Memory B cell (primary cell): ENCODE measurements around the gene EPHA4.

ENCODE experiments used
- ATAC-seq: fragments of 150-1000 bp; cut with Tn5 transposase; 2 replicates; pipeline ENCODE4 v1.10.0; 2021; ENCODE audit warnings: low read depth, mild to moderate bottlenecking, moderate library complexity
- DNase-seq, 2 donors: peaks; one replicate each; pipeline ENCODE4 v3.0.0; 2022; ENCODE audit warnings: low spot score in 2 of 2
- H3K27ac Mint-ChIP-seq: one replicate; pipeline ENCODE4 v1.8.0; 2022; ENCODE audit warnings: mild to moderate bottlenecking, moderate library complexity, mixed read lengths
- H3K27me3 Mint-ChIP-seq: one replicate; pipeline ENCODE4 v1.8.0; 2022; ENCODE audit warnings: mixed read lengths
- H3K36me3 Mint-ChIP-seq: one replicate; pipeline ENCODE4 v1.8.0; 2022; ENCODE audit warnings: mild to moderate bottlenecking, mixed read lengths
- H3K4me1 Mint-ChIP-seq: one replicate; pipeline ENCODE4 v1.8.0; 2022; ENCODE audit warnings: mixed read lengths
- H3K4me3 Mint-ChIP-seq: one replicate; pipeline ENCODE4 v1.8.0; 2022; ENCODE audit warnings: mild to moderate bottlenecking, moderate library complexity, mixed read lengths
- H3K9me3 Mint-ChIP-seq: one replicate; pipeline ENCODE4 v1.8.0; 2022; ENCODE audit warnings: mixed read lengths

The EPHA4 gene

DNA sequence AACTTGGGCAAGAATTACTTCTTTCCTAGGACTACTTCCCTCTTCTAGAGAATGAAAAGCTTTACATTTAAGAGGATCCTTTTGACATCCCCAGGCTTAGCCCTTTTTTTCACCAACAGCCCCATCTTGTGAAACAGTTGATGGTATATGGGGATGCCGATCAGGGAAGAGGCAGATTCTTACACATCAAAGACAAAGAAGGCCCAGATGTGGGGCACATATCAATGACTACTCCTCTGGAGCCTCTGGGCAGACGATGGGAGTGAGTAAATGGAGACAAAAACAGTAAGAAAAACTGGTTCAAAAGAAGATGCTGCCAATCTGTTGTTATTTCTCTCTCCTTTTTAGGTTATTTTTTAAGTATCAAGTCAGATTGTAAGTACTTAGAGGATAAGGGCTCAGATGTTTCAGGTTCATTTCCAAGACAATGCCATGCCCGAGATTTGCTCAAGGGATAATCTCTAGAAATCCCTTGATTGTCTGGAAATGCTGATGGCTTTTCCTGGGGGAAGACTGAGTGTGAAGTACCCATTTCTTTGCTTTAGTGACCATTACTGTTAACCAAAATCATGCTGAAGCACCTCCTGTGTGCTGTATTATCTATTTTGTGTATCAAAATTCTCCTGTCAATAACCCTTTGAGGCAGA lies 117.5 kb downstream of the EPHA4 start:
- no peak for ATAC-seq
- DNase-seq, result no peak
- Mint-ChIP-seq H3K4me3 (no peak overlapping the region), H3K27me3 (no peaks in the 10 kb centered on the region), H3K4me1 (peaks cover 8% of the 10 kb centered on the region), H3K9me3 (no peaks in the 10 kb centered on the region), H3K36me3 (peaks cover 8% of the 10 kb centered on the region), H3K27ac (no peak overlapping the region)

GRCh38 chr2:221451862-221452788 lies 120.0 kb downstream of the EPHA4 start:
- Mint-ChIP-seq H3K27ac (no peak overlapping the region), H3K36me3 (peaks cover 5% of the 10 kb centered on the region), H3K4me3 (no peak overlapping the region), H3K27me3 (no peaks in the 10 kb centered on the region), H3K9me3 (no peaks in the 10 kb centered on the region), H3K4me1 (peaks cover 12% of the 10 kb centered on the region)
- ATAC-seq, result no peak
- DNase-seq, result no peak

GRCh38 chr2:221450280-221450679 lies 121.8 kb downstream of the EPHA4 start:
- H3K27ac Mint-ChIP-seq, result no peak overlapping the region
- no peaks in the 10 kb centered on the region for H3K27me3 Mint-ChIP-seq
- no peak for ATAC-seq
- H3K4me3 Mint-ChIP-seq, result no peak overlapping the region
- H3K4me1 Mint-ChIP-seq, result peaks cover 10% of the 10 kb centered on the region
- DNase-seq, result no peak
- H3K9me3 Mint-ChIP-seq, result no peaks in the 10 kb centered on the region
- peaks cover 4% of the 10 kb centered on the region for H3K36me3 Mint-ChIP-seq

DNA sequence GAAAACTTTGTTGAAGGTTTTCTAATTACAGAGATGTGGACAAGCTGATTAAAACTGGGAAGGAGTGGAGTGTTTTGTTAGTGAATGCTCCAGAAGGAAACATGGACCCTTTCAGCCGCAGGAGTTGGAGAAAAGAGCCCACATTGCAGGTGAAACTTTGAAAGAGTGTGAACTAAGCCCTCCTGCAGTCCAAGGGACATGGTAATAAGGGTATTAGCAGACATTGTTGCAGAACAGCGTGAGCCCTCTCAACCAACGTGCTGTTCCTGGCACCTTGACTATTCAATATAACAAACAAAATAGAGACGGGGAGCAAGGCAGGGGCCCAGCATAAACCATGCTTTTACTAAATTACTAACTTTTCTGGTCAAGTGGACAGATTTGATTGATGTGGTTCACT lies 122.7 kb downstream of the EPHA4 start:
- ATAC-seq (no peak), DNase-seq (no peak)
- Mint-ChIP-seq H3K36me3 (peaks cover 3% of the 10 kb centered on the region), H3K27me3 (no peaks in the 10 kb centered on the region), H3K4me3 (no peak overlapping the region), H3K27ac (no peak overlapping the region), H3K9me3 (no peaks in the 10 kb centered on the region), H3K4me1 (peaks cover 10% of the 10 kb centered on the region)

DNA sequence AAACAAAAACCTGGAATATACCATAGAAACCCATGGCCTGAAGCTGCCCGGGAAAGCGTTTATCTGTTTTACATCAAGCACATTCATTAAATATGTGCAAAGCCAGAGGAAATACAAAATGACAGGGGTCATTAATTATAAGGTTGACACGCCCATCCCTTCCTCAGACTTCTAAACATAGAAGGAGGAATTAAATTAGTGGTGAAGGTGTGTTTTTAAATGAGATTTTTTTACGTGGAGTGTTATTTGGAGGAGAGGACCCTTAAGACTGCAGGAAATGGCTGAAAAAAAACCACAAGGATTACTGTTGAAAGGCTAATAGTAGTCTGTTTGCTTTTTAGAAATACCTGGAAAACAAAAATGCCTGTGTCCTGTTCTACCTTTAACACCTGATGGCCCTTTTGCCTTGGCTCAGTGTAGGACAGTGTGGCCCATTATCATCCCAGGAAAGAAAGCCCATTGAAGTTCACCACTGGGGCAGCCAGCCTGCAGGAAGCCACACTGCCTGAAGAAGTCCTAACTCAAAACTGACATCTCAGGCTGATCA lies 123.2 kb downstream of the EPHA4 start:
- no peak for DNase-seq
- H3K4me1 Mint-ChIP-seq, result peaks cover 10% of the 10 kb centered on the region

DNA sequence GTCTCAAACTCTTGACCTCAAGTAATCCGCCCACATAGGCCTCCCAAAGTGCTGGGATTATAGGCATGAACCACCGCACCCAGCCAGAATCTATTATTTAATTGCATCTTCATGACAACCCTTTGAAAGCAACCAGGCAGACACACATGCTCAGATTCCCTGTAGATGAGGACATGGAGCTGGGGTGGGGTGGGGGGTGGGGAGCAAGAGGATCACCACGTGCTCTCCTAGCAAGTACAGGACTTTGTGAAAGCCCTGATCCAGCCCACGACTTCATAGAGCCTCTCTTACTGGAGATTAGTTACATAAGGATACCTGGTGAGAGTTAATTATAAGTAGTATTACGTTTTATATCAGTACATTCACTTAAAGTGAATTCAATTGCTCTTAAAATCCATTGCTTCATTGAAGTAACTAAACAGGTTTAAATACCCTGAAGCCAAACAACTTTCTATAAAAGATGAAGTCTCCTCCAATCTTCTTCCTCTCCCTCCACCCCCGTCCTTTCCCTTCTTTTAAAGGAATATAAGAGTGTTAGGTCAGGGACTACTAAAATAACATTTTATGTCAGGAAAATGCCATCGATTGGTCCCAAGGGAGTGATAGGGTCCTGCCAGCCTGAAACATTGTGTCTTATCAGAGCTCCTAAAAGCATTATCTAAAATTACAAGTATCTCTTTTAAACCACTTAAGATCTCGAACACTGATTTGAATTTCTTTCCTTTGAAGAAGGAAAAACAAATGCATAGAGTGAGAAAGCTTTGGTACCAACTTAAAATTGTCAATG lies 123.9 kb downstream of the EPHA4 start:
- H3K27me3 Mint-ChIP-seq, result no peaks in the 10 kb centered on the region
- H3K9me3 Mint-ChIP-seq, result no peaks in the 10 kb centered on the region
- DNase-seq, result no peak
- peaks cover 2% of the 10 kb centered on the region for H3K36me3 Mint-ChIP-seq
- H3K27ac Mint-ChIP-seq, result no peak overlapping the region
- no peak overlapping the region for H3K4me3 Mint-ChIP-seq
- no peak for ATAC-seq
- H3K4me1 Mint-ChIP-seq, result peaks cover 10% of the 10 kb centered on the region

More for the DNA sequence above, 123.2 kb downstream of the EPHA4 start:
- H3K9me3 Mint-ChIP-seq, result no peaks in the 10 kb centered on the region
- no peak overlapping the region for H3K4me3 Mint-ChIP-seq
- H3K27ac Mint-ChIP-seq, result no peak overlapping the region
- peaks cover 2% of the 10 kb centered on the region for H3K36me3 Mint-ChIP-seq
- H3K27me3 Mint-ChIP-seq, result no peaks in the 10 kb centered on the region
- no peak for ATAC-seq

DNA sequence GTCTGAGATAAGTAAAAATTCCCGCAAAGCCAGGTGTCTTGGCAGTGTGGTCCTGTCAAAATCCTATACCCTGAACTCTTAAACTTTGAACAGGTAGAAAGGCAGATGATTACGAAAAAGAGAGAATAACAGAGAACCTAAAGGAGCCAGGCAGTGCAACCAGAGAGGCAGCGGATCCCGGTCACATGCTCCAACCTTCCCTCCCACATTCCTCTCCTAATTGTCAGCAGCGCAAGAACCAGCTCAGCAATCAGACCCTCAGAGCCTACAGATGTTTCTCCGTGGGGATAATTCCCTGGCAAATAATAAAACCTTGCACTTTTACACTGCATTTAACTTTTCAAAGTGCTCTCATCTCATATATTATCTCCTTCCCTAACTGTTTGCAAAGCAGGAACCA lies 124.8 kb downstream of the EPHA4 start:
- peaks cover 10% of the 10 kb centered on the region for H3K4me1 Mint-ChIP-seq
- no peak overlapping the region for H3K4me3 Mint-ChIP-seq
- H3K27ac Mint-ChIP-seq, result no peak overlapping the region
- no peaks in the 10 kb centered on the region for H3K9me3 Mint-ChIP-seq
- no peaks in the 10 kb centered on the region for H3K27me3 Mint-ChIP-seq
- H3K36me3 Mint-ChIP-seq, result peaks cover 5% of the 10 kb centered on the region
- DNase-seq (no peak), ATAC-seq (no peak)

DNA sequence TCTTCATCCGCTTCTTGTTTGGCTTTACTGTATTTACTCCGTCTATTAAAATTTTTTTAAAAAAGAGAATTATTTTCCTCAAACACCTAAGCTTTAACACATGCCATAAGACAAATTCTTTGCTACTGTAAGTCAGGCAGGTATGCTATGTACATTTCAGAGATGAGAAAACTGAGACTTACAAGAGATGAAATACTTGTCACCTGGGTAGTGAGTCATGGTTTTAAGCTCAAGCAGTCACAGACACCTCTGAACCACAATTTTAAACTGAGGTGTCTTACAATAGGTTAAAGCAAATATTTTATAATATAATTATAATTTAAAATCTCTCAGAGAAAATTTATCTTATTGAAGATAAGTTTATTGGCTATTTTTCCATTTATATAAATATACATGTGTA lies 126.0 kb downstream of the EPHA4 start:
- Mint-ChIP-seq H3K36me3 (peaks cover 11% of the 10 kb centered on the region), H3K27me3 (no peaks in the 10 kb centered on the region), H3K4me3 (no peak overlapping the region), H3K27ac (no peak overlapping the region), H3K4me1 (peaks cover 8% of the 10 kb centered on the region), H3K9me3 (no peaks in the 10 kb centered on the region)
- ATAC-seq (no peak), DNase-seq (no peak)

- H3K36me3 Mint-ChIP-seq, result peaks cover 11% of the 10 kb centered on the region
- DNase-seq (no peak), ATAC-seq (no peak)
- no peaks in the 10 kb centered on the region for H3K9me3 Mint-ChIP-seq
- H3K27me3 Mint-ChIP-seq, result no peaks in the 10 kb centered on the region
- peaks cover 5% of the 10 kb centered on the region for H3K4me1 Mint-ChIP-seq
- H3K4me3 Mint-ChIP-seq, result no peak overlapping the region
- H3K27ac Mint-ChIP-seq, result no peak overlapping the region
Observed at GRCh38 chr2:221444106-221444505, 128.0 kb downstream of the EPHA4 start.

GRCh38 chr2:221443645-221444044 lies 128.5 kb downstream of the EPHA4 start:
- Mint-ChIP-seq H3K4me3 (no peak overlapping the region), H3K27ac (no peak overlapping the region), H3K27me3 (no peaks in the 10 kb centered on the region), H3K9me3 (no peaks in the 10 kb centered on the region), H3K4me1 (peaks cover 1% of the 10 kb centered on the region), H3K36me3 (peaks cover 11% of the 10 kb centered on the region)
- DNase-seq (no peak), ATAC-seq (no peak)

GRCh38 chr2:221442128-221442527 lies 130.0 kb downstream of the EPHA4 start:
- DNase-seq, result no peak
- peaks cover 12% of the 10 kb centered on the region for H3K36me3 Mint-ChIP-seq
- H3K4me3 Mint-ChIP-seq, result no peak overlapping the region
- no peaks in the 10 kb centered on the region for H3K4me1 Mint-ChIP-seq
- no peaks in the 10 kb centered on the region for H3K9me3 Mint-ChIP-seq
- no peak for ATAC-seq
- H3K27me3 Mint-ChIP-seq, result no peaks in the 10 kb centered on the region
- no peak overlapping the region for H3K27ac Mint-ChIP-seq

DNA sequence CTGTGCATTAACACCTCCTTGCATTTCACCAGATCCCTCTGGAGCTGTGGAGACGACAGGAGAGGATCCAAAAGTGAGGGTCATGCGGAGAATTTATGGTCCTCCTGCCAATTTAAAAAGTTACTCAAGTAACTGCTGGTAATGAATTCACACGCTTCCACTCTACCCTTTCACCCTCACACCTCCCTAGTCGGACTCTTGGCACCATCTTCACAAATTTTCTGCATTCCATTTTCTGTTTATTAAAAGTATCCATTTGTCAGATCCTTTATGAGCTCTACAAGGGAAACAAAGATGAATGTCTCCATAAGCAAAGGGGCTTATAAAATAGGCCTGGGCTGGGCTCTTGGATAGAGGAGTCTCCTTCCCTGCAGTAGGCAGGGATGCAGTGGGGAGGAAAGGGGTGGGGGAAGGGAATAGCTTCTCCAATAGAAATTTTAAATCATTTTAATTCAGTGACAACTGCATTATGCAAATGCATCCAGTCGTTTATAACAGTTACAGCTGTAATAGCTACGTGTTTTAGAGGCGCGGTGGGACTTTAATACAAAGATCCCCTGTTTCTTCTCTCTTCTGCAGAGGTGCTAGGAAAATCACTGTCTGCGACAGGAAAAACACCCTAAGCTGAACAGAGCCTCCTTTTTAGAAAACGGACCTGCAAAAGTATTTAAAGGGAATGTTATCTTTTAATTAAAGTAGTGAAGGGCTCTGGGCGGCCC lies 132.2 kb downstream of the EPHA4 start:
- no peak overlapping the region for H3K27ac Mint-ChIP-seq
- H3K36me3 Mint-ChIP-seq, result peaks cover 12% of the 10 kb centered on the region
- H3K9me3 Mint-ChIP-seq, result no peaks in the 10 kb centered on the region
- H3K27me3 Mint-ChIP-seq, result no peaks in the 10 kb centered on the region
- no peak for ATAC-seq
- H3K4me3 Mint-ChIP-seq, result no peak overlapping the region
- no peaks in the 10 kb centered on the region for H3K4me1 Mint-ChIP-seq
- no peak for DNase-seq

- Mint-ChIP-seq H3K4me3 (no peak overlapping the region), H3K27me3 (no peaks in the 10 kb centered on the region), H3K4me1 (no peaks in the 10 kb centered on the region), H3K27ac (no peak overlapping the region), H3K9me3 (no peaks in the 10 kb centered on the region), H3K36me3 (peaks cover 19% of the 10 kb centered on the region)
- DNase-seq (no peak), ATAC-seq (no peak)
Observed at GRCh38 chr2:221437056-221437455, 135.0 kb downstream of the EPHA4 start.
